ENCODE data around the gene USH2A.

DNA sequence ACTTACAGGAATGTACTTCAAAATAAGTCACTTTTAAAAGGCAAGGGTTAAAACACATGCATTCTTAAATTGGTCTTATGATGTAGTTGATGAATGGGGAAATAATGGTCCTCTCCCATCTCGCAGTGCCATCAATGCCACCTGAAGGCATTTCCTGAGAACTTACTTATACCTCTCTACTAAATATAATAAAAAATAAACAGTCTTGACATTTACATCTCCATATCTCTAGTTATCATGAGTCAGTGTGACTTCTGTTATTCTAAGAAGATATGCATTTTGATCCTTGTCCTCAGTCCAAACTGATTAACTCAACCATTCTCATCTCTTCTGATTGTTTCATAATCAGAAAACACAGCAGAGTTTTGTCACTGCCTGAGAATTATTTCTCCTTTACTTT, 253.9 kb downstream of the USH2A start:
- TF ChIP-seq POLR2A (IDR thresholded peaks at IDR 0.05; ENCODE audit: low read length), result no peak
- no peak for TF ChIP-seq GATA1 (IDR thresholded peaks at IDR 0.05; ENCODE audit: low read depth, low read length)
